ENCODE measurements around the gene BBOX1.

BBOX1 gene

DNA sequence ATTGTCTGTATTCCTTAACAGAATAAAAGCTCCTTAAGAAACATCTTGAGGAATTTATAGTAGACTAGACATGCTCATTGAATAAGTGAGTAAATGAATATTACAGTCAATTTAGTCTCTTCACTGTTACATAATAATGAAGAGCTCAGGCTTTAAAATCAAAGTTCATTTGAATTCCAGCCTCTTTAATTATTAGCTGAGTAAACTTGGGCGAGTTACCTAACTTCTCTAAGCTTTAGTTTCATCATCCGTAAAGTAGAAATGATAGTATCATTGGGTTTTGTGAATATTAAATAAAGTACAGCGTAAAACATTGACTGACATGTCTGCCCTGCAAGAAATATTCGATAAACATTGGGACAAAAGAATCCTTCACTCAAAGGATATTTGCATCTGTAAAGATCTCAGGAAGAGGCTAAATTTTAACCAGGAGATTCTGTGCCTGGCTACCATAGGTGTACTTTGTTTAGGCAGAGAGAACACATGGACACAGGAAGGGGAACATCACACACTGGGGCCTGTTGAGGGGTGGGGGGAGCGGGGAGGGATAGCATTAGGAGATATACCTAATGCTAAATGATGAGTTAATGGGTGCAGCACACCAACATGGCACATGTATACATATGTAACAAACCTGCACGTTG lies 15.2 kb upstream of the BBOX1 start:
- DNase-seq = no peak

DNA sequence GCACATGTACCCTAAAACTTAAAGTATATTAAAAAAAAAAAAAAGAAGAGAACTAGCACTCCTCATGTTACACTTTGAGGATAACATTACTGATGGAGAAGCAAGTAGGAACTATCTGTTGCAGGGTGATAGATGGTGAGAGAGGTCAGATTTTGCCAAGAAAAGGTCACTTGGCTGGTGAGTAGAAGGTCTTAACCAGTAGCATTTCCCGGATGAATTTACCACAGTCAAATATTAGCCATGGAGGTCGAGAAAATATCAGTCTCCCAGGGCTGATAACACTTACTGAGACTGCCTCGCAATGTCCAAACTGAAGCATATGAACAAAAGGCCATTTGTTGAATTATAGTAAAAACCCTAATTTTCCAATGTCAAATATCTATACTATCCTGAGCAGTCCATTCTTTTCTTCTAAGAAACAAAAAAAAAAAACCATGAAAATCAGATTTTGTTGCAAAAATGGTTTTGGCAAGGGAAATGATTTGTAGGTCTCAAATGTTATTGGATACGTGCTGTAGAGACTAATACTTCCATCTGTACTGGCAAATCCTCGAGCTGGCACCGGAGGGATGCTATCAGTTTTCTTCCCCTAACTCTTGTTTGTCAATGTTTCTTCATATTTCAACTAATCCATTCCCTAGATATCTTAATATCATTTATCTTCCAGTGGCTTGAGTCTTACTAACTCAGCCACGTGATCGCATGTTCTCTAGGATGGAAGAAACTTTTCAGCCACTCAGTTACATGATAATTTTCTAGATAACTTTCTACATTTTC lies 14.5 kb upstream of the BBOX1 start:
- no peak for DNase-seq

DNA sequence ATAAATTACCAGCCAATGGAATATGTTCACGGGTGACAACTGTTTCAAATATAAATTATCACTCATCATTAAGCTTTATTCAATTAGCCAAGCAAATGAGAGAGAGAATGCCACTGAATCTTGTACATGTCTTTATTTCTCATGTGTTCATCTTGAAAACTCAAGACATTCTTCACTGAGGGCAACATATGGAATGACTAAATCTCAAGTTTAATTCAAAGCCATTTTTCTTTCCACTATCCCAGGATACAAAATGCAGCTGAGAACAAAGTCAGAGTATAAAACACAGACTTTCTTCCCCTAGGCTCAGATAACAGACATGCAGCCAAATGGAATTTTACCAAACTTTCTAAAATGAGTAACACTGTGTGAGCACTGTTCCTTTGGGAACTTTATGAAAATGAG lies 12.1 kb upstream of the BBOX1 start:
- DNase-seq = no peak

DNA sequence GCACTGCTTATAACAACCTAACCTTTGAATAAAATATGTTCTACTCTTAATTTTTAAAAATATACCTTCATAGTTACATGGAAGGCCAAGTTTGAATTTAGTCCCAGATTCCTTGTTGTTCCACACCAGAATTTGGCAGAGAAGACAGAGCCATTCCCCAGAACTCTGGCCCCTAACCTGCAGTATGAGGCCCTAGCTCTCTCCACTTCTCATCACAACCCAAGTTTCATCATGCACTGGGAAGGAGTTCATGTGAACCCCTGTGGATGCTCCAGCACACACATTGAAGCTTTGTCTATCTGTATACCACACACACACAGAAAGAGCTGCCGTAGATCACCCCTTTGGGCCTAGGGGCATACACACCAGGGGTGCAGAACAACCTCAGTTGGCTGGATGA lies 10.6 kb upstream of the BBOX1 start:
- no peak for DNase-seq

DNA sequence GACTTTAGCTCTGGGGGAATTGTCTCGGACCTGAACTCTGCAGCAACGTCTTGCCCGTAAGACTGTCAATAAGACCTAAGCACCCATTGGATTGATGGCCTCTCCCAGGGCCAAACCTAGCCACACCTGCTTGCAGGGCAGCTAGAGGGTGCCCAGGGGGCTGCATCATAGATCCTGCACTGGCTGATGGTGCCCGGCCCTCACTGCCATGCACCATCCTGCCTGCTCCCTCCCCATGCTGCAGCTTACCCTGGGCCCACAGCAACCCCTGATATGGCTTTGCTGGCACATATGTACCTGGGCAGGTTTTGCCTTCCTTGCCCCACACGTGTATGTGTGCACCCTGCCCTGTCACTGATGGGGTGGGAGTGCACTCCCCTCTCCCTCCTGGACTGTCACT lies 8.9 kb upstream of the BBOX1 start:
- DNase-seq = no peak

DNA sequence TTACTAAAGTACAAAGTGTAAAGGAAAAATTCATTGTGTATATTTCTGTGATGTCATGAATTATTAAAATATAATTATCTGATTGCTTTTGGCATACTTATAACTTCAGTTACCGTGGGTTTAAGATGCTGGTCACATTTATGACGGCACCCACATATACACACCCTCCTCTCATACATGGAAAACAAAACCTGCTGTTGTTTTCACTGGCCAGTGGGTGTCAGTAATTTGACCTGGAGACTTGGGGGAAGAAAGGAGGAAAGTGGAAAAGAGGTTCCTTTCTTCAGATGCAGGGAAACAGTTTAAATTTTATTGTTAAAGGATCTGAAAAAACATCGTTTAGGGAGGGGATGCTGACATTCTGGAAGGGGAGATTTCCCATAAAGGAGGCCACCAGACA lies 742 bp upstream of the BBOX1 start:
- DNase-seq = no peak

DNA sequence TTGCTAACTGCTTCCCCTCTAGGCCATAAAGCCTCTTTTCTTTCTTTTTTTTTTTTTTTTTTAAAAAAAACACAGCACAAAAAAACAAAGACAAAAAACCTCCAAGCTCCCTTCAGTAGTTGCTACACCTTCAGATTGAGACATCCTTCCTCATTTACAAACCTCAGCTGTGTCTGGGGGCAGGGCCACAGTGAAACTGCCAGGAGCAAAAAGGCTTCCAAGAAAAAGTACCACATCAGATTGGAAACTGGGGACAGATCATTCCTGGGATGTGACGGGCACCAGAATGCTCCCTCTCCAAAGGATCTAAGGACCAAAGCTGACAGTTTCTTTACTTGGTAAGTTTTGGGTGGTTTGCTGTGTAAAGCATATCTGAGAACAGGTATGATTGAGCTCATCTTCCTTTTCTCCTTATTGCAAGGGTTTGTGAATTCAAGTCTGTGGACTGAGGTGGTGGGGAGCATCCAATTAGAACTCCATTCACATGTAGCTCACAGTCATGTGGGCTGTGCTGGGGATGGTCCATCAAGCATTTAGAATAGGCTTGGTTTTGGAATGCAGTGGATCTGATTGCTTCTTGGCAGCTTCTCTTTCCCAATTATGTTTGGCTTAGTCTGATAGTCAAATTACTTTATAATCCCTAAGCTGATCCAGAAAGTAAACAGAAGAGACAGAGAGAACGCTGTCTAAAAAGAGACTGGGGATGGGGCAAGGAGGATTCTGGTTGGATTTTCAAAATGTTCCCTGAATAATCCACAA lies 705 bp downstream of the BBOX1 start:
- DNase-seq = no peak

DNA sequence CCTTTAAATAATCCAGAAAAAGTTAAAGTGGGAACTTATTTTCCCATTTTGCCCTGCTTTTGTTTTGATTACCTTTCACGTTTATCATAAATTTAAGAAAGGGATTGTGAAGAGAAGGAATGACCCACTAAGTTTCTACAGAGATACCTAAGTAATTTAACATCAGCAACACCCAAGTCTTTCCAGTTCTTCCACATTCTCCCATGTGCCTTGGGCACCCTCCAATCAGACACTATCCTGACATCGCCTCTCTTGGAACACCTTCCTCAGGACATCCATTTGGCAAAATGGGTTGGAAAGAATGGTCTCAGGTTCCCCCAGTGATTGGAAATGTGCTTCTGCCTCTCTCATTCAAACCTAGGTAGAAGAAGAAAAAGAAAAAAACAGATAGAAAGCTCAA lies 6.3 kb downstream of the BBOX1 start:
- no peak for DNase-seq

DNA sequence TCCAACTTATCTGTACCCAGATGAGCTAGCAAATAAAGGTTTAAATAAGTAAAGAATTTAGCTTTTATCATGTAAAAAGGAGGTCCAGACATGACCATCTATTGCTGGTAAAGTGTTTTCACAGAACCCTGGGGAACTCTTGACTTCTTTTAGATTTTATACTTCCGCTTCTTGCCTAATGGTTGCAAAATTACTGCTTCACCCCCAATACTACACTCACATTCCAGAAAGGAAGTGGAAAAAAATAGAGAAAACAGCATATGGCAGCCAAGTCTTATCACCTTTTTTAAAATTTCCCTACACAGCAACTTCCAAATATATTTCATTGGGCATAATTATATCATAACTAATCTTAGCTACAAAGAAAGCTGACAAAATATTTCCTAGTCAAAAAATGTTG lies 12.1 kb downstream of the BBOX1 start:
- no peak for DNase-seq

DNA sequence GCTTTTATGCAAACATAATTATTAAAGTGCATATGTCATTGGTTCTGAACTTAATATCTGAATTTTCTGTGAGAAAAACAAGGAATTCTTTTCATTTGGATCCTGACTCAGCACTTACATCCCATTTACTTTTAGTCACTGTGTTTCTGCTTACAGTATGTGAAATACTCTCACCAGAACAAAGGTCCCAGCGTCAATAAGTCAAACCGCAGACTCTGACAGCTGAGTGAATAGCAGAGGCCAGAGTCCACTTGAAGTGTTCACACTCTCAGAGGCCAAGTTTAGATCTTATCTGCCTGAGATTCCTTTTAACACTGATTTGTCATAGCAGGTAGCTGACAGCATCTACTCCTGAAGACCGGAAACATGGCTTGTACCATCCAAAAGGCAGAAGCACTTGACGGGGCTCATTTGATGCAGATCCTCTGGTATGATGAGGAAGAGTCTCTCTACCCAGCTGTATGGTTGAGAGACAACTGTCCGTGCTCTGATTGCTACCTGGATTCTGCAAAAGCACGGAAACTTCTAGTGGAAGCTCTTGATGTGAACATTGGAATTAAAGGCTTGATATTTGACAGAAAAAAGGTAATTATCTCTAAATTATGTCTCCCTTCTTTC lies 14.6 kb downstream of the BBOX1 start:
- no peak for DNase-seq

DNA sequence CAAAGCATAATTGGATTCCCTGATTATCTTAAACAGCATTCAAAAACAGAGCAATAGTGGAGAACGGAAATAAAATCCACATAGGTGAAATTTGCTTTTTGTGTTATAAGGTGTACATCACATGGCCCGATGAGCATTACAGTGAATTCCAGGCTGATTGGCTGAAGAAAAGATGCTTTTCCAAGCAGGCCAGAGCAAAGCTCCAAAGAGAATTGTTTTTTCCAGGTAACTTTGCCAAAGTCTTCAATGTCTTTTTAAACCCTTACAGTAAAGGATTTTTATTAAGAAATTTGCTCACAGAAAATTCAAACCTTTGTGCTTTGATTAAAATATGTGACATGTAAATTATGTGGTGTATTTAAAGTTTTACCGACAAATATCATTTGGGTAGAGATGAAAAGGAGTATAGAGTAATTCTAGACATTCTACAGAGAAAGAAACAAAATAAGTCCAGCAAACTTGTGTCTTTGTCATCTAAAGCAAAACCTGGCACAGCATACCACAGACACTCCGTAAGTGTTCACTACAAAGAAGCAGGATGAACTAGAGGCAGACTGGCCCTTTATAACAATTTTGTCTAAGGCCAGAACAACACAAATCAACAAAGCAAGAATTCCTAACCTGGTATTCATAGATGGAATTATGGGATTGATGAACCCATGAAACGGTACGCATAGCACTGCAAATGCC lies 16.6 kb downstream of the BBOX1 start:
- no peak for DNase-seq

DNA sequence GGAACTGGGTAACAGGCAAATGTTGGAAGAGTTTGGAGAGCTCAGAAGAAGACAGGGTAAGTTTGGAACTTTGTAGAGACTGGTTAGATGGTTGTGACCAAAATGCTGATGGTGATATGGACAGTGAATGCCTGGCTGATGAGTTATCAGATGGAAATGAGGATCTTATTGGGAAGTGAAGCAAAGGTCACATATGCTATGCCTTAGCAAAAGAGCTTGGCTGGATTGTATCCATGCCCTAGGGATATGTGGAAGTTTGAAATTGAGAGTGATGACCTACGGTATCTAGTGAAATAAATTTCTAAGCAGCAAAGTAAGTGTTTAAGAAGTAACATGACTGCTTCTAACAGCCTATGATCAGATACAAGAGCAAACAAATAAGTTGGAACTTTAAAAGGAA lies 17.8 kb downstream of the BBOX1 start:
- DNase-seq = no peak

DNA sequence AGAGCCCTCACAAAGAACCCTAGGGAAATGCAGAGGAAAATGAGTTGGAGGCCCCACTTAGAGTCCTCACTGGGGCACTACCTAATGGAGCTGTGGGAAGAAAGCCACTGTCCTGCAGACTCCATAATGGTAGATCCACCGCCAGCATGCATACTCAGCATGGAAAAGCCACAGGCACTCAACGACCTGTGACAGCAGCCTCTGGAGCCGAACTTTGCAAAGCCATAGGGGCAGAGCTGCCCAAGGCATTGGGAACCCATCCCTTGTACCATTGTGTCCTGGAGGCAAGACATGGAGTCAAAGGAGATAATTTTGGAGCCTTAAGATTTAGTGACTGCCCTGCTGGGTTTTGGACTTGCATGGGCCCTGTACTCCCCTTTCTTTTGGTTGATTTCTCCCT lies 18.8 kb downstream of the BBOX1 start:
- no peak for DNase-seq

DNA sequence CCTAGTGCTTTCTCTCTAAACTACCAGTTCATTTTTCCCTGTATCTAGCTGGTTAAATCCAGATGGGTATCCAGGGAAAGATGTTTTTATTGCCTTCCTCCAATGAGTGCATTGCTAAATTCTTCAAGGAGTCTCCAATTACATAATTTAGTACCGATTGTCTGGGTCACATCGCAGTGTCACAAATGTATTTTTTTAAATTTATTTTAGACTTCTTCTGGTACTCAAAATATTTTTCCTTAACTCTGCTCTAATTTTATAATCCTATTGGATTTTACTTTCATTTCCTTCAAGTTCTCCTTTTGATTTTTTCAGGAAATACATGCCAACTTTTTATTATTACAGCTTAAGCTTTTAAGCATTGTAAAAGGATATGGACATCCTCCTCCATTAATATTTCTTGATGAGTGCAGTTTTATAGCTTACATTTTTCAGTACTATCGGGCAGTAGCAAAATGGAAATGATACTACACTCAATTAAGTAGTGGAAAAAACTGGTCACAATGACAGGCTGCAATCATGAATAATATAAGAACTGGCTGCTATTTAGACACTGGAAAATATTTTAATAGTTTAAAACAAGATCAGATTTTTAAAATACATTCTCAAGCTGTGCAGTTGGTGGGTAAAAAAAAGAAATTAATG lies 20.3 kb downstream of the BBOX1 start:
- DNase-seq = no peak

DNA sequence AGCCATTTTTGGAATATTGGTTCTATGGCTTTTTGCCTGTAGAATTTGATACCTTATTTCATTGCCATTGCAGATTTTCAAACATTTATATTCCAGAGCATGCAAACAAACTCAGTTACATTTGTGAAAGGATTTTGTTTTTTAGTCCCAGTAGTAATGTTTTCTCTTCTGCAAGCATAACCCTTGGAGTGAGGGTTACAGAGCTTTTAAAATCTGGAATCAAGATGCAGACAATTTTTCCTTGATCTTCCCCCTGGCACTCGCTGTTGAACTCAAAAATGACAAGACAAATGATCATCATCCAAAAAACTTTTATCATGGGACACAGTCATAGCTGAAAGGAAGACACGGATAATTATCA lies 20.8 kb downstream of the BBOX1 start:
- no peak for DNase-seq

DNA sequence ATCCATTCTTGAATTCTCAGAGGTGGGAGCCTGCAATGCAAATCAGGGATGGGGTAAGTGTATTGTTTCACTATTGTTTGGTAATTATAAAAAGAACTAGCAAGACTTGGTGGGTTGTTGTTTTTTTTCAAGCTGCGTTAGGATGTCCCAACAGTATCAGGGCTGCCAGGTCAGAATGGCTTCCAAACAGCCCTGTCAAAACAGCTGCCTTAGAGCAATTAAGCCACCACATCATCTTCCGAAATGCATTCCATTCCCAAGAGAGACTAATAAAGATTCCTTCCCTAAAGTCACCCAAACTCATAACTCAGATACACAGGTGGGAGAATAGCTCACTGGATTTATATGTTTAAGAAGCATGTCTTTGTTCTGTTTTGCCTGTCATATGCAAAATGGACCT lies 23.5 kb downstream of the BBOX1 start:
- no peak for DNase-seq

DNA sequence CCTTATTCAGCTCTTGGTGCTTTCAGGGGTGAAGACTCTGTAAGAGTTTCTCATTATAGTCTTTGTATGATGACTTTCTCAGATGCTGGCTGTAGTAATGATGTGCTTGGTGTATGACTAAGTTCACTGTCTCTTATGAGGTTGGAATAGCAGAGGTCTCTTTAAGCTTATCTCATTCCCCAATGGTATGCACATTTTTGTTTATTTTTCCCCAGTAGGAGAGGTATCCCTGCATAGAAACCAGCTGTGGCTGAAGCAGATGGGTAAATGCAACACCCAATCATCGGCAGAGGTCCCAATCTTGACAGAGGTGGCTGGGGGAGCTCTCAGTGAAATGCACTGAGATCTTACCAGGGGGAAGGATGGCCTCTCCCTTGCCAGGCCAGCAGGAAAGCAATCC lies 34.6 kb downstream of the BBOX1 start:
- no peak for DNase-seq

DNA sequence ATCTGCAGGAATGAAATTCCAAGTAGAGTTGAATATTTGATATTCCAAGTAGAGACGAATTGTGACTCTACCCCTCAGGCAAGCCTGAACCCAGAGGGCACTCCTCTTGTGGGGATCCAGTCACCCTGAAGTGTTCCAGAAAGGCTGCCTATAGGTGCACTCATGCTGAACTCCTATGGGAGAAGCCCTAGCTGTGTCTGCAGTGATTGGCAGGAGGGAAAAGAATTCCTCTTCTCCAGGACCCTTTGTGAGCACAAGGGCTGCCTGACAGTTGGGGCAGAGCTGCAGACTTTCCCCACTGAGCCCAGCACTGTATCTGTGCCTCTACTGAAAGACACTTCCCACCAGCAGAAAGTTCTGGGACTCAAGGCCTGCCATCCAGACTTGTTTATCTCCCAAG lies 35.0 kb downstream of the BBOX1 start:
- no peak for DNase-seq

DNA sequence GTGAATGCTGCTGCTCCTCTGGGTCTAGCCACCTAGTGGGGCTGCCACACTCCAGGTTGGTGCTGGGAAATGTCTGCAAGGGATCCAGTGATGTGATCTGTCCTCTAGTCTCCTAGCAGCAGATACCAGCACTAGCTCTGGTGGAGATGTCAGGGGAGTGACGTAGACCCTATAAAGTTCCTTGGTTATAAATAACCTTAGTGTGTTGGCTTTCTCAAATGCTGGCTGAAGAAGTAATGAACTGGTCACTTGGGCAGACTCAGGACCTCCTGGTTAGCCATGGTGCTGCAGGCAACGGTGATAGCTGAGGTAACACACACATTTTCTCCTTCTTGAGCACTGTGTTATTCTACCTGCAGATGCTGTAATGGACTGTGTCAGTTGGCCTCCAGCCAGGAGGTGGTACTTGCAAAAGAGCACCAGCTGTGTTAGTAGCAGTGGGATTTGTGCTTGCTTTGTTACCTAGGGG lies 35.5 kb downstream of the BBOX1 start:
- no peak for DNase-seq

DNA sequence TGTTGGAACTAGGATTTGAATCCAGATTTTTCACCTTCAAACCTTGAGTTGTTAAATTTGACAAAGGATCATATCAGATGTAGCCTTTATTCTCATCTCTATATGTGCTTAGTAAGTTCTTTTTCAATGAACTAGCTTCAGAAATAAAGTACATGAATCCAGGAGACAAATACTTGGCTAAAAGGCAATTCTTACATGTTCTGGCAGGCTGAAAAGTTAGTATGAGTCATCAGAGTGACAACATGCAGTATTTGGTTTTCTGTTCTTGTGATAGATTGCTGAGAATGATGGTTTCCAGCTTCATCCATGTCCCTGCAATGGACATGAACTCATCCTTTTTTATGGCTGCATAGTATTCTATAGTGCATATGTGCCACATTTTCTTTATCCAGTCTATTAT lies 40.4 kb downstream of the BBOX1 start:
- DNase-seq = no peak

DNA sequence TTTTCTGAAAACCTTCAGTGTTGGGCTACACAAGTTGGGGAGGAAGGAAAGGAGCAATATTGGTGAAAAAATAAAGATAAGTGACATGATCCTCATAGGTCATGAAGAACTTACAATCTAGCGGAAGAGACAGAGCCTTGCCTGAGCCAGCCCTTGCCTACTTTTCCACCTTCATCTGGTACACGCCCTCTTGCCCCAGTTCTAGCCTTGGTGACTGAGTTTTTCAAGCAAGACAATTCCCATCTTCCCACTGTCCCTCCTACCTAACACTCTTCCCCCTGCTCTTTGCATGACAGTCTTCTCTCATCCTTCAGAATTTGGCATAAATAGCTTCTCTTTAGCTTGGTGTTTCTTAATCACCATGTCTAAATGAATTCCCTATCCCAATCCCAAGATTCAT lies 42.6 kb downstream of the BBOX1 start:
- DNase-seq = no peak

DNA sequence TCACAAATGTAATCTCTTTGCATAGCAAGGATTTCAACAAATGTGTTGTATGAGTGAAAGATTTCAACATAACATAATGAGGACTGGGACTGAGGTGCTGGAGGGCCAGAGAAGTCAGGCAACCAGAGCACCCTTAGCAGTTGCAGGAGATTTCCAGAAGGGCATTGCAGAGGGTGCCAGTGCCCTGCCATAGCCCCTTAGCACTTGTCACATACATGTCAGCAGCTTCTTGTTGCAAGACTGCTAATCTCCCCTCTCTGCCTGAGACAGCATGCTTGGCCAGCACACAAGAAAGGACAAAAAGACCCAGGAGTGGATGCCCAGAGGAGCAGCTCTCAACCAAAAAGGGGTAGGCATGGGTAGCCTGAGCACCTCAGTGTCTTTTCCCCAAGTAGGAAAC lies 43.2 kb downstream of the BBOX1 start:
- no peak for DNase-seq

DNA sequence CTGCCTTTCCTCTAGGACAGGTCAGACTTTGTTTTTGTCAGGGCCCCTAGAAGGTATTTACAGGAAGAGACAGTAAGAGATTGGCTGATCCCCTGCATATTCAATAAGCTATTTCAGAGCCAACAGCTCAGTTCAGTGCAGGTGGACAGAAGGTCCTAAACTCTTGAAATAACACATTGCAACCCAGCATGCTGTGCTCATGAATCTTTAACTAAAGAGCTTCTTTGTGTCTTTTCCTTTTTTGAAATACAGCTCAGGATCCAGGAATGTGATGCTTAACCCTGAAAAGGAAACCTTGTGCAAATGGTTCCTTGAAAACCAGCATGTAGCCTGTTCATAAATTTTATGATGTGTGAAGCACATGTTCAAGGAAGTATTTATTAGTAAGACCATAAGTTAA lies 43.9 kb downstream of the BBOX1 start:
- DNase-seq = no peak

Data from CD4-positive, alpha-beta T cell treated with Interleukin-10 for 1 hour (primary cell).